Parathyroid adenoma (tissue), 2 donors: ENCODE data around the gene MAP2.

Source experiments
- H2AFZ ChIP-seq: fragments of 300-600 bp; sonication (generic); one replicate; pipeline ENCODE4 v1.7.0; 2017; ENCODE audit warnings: antibody characterized with exemption, mild to moderate bottlenecking
- H3K27ac ChIP-seq: fragments of 300-600 bp; sonication (generic); one replicate; pipeline ENCODE4 v1.7.0; 2017
- H3K27me3 ChIP-seq: fragments of 300-600 bp; sonication (generic); one replicate; pipeline ENCODE4 v1.7.0; 2017; ENCODE audit warnings: low read length; ENCODE audit not compliant: control insufficient read depth, insufficient read depth
- H3K36me3 ChIP-seq: fragments of 300-600 bp; sonication (generic); one replicate; pipeline ENCODE4 v1.7.0; 2017; ENCODE audit warnings: low read length; ENCODE audit not compliant: control insufficient read depth, insufficient read depth
- H3K4me1 ChIP-seq: fragments of 300-600 bp; sonication (generic); one replicate; pipeline ENCODE4 v1.7.0; 2017; ENCODE audit warnings: control low read depth
- H3K4me2 ChIP-seq: fragments of 300-600 bp; sonication (generic); one replicate; pipeline ENCODE4 v1.7.0; 2017; ENCODE audit warnings: low read length
- H3K4me3 ChIP-seq: fragments of 300-600 bp; sonication (generic); one replicate; pipeline ENCODE4 v1.7.0; 2017; ENCODE audit warnings: low read depth, low read length
- H3K79me2 ChIP-seq: fragments of 300-600 bp; sonication (generic); one replicate; pipeline ENCODE4 v1.7.0; 2017; ENCODE audit warnings: control low read depth
- H3K9ac ChIP-seq: fragments of 300-600 bp; sonication (generic); one replicate; pipeline ENCODE4 v1.7.0; 2017; ENCODE audit warnings: mild to moderate bottlenecking
- H3K9me3 ChIP-seq: fragments of 300-600 bp; sonication (generic); one replicate; pipeline ENCODE4 v1.7.0; 2017; ENCODE audit warnings: low read length; ENCODE audit not compliant: control insufficient read depth
- TF ChIP-seq, protein P1 (sequence below): fragments of 300-600 bp; sonication (generic); IDR thresholded peaks from one replicate; pipeline ENCODE4 v1.7.0; 2017; ENCODE audit warnings: antibody characterized with exemption, mild to moderate bottlenecking
- donor health status: primary hyperparathyroidism.

The MAP2 gene

GRCh38 chr2:209498614-209499013, 74.8 kb downstream of the MAP2 start:
- H2AFZ ChIP-seq: no peak overlapping the region
- TF ChIP-seq, protein P1, sequence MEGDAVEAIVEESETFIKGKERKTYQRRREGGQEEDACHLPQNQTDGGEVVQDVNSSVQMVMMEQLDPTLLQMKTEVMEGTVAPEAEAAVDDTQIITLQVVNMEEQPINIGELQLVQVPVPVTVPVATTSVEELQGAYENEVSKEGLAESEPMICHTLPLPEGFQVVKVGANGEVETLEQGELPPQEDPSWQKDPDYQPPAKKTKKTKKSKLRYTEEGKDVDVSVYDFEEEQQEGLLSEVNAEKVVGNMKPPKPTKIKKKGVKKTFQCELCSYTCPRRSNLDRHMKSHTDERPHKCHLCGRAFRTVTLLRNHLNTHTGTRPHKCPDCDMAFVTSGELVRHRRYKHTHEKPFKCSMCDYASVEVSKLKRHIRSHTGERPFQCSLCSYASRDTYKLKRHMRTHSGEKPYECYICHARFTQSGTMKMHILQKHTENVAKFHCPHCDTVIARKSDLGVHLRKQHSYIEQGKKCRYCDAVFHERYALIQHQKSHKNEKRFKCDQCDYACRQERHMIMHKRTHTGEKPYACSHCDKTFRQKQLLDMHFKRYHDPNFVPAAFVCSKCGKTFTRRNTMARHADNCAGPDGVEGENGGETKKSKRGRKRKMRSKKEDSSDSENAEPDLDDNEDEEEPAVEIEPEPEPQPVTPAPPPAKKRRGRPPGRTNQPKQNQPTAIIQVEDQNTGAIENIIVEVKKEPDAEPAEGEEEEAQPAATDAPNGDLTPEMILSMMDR: no peak
- H3K4me1 ChIP-seq: no peaks in the 10 kb centered on the region
- no peak overlapping the region for H3K4me3 ChIP-seq
- H3K27ac ChIP-seq: no peak overlapping the region
- H3K79me2 ChIP-seq: no peaks in the 10 kb centered on the region
- H3K36me3 ChIP-seq: no peaks in the 10 kb centered on the region
- no peaks in the 10 kb centered on the region for H3K27me3 ChIP-seq
- no peak overlapping the region for H3K4me2 ChIP-seq
- no peak overlapping the region for H3K9ac ChIP-seq
- H3K9me3 ChIP-seq: no peaks in the 10 kb centered on the region

DNA sequence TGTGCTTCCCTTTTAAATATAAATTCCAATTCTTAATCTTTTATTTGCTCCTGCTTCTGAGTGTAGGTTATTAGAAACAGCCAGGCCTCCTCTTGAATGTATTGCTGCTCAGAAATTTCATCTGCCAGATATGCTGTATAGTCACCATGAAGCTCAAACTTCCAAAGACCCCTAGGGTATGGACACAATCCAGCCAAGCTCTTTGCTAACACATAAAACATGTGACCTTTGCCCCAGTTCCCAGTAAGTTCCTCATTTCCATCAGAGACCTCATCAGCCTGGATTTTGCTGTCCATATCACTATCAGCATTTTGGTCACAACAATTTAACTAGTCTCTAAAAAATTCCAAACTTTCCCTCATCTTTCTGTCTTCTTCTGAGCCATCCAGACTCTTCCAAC, 75.2 kb downstream of the MAP2 start:
- Histone ChIP-seq H3K4me1 (no peaks in the 10 kb centered on the region), H3K79me2 (no peaks in the 10 kb centered on the region), H3K27ac (no peak overlapping the region), H3K4me3 (no peak overlapping the region), H3K9me3 (no peaks in the 10 kb centered on the region), H3K36me3 (no peaks in the 10 kb centered on the region), H3K9ac (no peak overlapping the region), H2AFZ (no peak overlapping the region), H3K27me3 (no peaks in the 10 kb centered on the region), H3K4me2 (no peak overlapping the region)
- TF ChIP-seq, protein P1: no peak

DNA sequence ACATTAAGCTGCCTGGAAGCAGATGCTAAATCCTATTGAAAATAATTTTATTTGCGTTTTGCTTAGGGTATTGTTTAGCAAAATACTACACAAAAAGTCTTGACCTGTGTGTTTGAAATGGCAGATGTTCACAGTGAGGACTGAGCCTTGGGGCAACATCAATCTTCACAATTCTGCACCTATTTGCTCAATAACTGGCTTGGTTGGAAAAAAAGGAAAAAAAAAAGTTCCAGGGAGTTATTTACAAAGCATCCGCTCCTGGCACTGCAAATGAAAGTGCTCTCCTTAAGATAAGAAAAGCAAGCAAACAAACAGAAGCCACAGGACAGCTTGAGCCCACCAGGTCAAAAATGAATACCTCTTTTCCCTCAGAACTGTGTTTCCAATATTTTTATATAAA, 77.7 kb downstream of the MAP2 start:
- Histone ChIP-seq H3K4me3 (no peak overlapping the region), H3K4me2 (no peak overlapping the region), H3K9me3 (no peaks in the 10 kb centered on the region), H3K9ac (no peak overlapping the region), H3K27ac (no peak overlapping the region), H3K4me1 (no peaks in the 10 kb centered on the region), H3K36me3 (no peaks in the 10 kb centered on the region), H3K79me2 (no peaks in the 10 kb centered on the region), H3K27me3 (no peaks in the 10 kb centered on the region), H2AFZ (no peak overlapping the region)
- TF ChIP-seq, protein P1: no peak

- Histone ChIP-seq H3K36me3 (no peaks in the 10 kb centered on the region), H2AFZ (no peak overlapping the region), H3K9me3 (no peaks in the 10 kb centered on the region), H3K27ac (no peak overlapping the region), H3K4me3 (no peak overlapping the region), H3K4me2 (no peak overlapping the region), H3K4me1 (no peaks in the 10 kb centered on the region), H3K9ac (no peak overlapping the region), H3K27me3 (no peaks in the 10 kb centered on the region), H3K79me2 (no peaks in the 10 kb centered on the region)
- TF ChIP-seq, protein P1: no peak
Measured at GRCh38 chr2:209505410-209505809, 81.6 kb downstream of the MAP2 start.

GRCh38 chr2:209508255-209508654, 84.4 kb downstream of the MAP2 start:
- H3K4me2 ChIP-seq: no peak overlapping the region
- H3K4me3 ChIP-seq: no peak overlapping the region
- H3K79me2 ChIP-seq: no peaks in the 10 kb centered on the region
- no peaks in the 10 kb centered on the region for H3K9me3 ChIP-seq
- no peaks in the 10 kb centered on the region for H3K36me3 ChIP-seq
- H3K9ac ChIP-seq: no peak overlapping the region
- no peak overlapping the region for H2AFZ ChIP-seq
- H3K27me3 ChIP-seq: no peaks in the 10 kb centered on the region
- no peaks in the 10 kb centered on the region for H3K4me1 ChIP-seq
- no peak overlapping the region for H3K27ac ChIP-seq
- TF ChIP-seq, protein P1: no peak
